Anterior cingulate cortex (tissue), 58 donors: Measurements from ENCODE around the gene CREM.
A peak's percentile ranks its signal among the peaks of the same experiment; 100 is the strongest.
"Not testable (repeated sequence)": the region's sequence is repeated elsewhere in the genome, so short reads cannot be mapped to it uniquely, and the experiment has no call there.

Experiments used
- DNase-seq, 58 donors: peaks; one replicate each; lab custom pipeline; 2025; lab: John Stamatoyannopoulos, UW

The CREM gene

DNA sequence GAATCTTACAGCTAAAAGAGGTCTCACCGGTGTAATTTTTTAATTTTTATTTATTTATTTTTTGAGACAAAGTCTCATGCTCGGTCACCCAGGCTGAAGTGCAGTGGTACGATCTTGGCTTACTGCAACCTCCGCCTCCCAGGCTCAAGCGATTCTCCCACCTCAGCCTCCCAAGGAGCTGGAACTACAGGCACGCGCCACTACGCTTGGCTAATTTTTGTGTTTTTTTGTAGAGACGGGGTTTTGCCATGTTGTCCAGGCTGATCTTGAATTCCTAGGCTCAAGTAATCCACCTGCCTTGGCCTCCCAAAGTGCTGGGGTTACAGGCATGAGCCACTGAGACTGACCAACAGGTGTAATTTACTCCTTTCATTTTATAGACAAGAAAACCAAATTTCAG lies 90.3 kb downstream of the CREM start:
- DNase-seq, result not testable (repeated sequence)

DNA sequence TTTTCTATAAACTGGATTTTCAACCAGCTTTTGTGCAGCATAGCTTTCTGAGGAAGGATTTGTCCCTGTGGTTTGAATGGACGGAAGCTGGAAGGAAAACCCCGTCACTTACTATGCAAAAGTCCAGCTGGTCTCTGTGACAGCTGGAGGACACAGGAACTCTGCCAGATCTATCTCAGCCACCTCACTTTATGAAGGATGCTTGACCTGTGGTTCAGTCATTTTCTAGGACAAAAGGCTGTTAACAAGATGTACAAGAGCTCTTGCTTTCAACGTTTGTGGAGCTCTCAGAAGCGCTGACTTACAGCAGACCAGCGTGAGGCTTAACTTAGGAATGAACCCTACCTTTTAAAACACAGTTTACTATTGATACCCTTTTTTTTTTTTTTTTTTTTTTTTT lies 90.8 kb downstream of the CREM start:
- peak in 7 of 58 donors; percentile 6 to 36 (median 22) for DNase-seq

DNA sequence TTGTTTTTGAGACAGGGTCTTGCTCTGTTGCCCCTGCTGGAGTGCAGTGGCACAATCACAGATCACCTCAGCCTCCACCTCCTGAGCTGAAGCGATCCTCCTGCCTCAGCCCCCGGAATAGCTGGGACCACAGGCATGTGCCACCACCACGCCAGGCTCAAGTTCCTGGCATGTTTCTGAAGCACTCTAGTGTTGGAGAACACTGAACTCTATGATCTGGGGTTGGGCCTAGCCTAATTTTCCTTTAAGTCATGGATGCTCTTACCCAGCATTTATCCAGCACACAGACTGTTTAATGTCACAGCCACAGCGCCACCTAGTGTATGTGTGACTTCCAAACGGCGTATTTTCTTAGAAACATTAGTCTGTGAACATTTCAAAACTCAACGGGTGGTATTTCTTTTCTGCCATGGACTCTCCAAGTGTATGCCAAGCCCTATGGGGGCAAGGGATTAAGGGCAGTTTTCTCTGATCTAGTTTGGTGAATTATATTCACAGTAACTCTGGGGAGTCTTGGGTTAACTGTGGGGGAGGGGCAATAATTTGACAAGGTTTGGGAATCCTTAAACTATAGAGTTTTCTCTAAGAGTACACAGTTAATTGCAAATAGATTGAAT lies 91.8 kb downstream of the CREM start:
- DNase-seq, result peak in 49 of 58 donors; percentile 15 to 86 (median 58)

DNA sequence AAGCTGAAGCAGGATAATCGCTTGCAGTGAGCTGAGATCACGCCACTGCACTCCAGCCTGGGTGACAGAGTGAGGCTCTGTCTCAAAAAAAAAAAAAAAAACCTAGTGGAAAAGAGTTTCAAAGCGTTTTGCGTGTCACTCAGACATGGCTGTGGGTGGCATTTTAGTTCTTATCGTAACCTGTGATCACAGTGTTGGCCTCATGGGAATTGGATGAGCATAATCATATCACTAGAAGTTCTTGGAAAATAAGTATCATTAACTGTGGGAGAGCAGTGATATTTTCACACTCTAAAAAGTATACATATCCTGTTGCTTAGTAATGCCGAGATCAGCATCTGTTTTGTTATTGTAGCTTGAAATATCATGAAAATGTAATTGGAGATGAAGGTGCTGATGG lies 92.6 kb downstream of the CREM start:
- no peak for DNase-seq

DNA sequence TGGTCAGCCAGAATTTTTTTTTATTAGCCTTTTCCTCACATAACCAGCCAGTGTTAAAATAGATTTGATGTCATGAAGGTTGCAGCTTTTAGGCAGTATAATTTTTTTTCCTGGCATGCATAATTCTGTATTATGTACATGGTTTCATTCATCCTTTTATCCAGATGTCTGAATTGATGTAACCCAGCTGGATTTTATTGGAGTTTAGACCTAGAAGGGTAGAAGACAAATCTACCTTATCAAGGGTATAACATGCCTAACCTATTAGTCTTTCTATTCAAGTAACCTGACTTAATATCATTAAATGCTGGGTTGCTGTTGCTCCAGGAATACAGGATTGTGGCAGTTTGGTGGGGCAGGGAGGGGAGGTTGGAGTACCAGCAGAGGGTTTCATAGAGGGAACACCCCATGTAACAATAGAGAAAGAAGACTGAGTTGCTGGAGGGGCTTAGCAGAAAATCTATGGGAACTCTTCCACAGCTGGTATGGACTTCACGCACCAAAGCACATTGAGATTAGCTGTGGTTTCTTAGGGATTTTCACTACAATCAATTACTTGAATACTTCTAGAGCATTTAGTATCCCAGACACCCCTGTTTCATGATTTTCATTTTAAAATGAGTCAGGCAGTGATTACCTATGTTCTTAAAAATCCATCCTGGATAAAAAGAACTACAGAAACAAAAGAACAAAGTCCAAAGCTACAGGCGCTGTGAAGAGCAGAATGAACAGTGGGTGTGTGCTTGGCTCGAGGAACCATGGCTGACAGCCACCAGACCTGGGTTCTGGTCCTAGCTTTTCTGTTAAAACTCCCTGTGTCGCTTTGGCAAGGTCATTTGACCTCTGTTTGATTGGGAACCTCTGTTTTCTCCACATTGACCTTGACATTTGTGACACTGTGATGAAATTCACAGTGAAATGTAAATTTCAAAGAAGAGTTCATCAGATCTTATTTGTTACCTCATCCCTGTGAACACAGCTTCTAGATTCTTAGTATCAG lies 93.5 kb downstream of the CREM start:
- no peak for DNase-seq

DNA sequence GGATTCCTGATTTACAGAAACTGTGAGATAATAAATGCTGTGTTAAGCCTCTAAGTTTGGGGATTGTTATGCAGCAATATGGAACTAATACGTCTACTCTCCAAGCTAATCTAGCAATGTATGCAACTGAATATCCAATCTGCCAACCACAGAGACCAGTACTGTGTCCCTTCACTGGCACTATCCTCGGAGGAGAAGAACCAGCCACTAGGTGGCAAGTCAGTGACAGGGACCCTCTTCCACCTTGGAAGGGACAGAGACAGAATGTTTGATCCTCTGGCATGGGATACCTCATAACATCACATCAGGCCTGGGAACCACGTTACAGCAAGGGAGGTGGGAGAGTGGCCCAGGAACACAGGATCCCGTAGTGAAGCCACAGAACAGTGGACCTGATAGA lies 96.4 kb downstream of the CREM start:
- DNase-seq, result no peak

DNA sequence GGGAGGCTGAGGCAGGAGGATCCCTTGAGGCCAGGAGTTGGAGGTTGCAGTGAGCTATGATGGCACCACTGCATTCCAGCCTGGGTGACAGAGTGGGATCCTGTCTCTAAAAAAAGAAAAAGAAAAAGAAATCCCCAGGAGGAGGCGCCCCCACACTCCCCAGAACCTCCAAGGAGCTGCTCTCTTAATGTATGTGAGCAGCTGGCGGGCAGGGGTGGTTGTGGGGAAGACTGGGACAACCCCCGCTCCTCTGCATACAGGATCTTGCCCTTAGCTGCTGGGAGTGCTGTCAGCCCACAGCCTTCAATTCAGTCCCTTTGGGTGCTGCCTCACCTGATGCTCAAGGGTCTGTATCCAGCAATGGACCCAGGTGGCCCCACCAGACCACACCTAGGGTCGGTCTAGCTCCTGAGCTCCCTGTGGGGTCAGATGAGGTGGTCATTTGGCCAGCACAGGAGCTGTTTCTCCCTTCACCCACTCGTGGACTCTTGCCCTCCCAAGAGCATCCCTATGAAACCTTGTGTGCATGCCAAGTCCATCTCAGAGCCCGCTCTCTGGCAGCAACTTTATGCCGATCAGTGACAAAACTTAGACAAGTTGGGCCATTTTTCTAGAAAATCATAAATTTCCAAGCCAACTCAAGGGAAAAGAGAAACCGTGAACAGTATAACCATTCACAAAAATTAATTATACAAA lies 97.5 kb downstream of the CREM start:
- DNase-seq, result no peak

DNA sequence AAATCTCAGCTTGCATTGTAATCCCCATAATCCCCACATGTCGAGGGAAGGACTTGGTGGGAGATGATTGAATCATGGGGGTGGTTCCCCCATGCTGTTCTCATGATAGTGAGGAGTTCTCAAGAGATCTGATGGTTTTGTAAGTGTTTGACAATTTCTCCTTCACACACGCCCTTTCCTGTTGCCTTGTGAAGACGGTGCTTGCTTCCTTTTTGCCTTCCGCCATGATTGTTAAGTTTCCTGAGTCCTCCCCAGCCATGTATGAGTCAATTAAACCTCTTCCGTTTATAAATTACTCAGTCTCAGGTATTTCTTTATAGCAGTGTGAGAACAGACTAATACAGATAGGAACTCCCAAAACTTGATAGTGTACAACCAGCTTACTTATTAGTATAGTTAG lies 98.6 kb downstream of the CREM start:
- DNase-seq, result no peak

DNA sequence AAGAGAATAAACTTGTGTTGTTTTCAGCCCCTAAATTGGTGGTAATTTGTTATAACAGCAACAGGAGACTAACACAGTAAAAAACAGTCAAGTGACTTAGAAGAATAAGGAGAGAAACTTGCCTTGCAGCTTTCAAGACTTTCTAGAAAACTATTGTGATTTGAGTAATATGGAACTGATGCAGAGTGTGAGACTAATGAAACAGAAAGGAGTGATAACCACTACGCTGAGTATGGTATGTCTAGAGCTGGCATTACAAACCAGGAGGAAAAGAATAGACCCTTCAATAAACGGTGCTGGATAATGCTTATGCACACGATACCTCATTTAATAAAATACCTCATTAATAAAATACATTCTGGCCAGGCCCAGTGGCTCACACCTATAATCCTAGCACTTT lies 99.9 kb downstream of the CREM start:
- no peak for DNase-seq

DNA sequence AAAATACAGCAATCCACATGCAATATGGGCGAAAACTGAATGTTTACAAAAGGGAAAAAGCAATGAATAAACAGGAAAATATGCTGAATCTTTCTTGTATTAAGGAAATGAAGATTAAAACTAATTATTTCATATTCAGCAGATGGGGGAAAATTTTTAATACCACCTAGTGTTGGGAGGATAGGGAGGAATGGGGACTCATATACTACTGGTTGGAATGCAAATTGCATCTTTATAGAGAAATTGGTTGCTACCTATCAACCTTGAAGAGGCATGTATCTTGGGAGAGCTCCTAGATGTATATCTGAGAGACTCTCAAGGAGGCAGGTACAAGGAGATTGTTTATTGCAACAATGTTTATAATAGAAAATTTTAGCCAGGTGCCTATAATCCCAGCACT lies 101.4 kb downstream of the CREM start:
- no peak for DNase-seq

DNA sequence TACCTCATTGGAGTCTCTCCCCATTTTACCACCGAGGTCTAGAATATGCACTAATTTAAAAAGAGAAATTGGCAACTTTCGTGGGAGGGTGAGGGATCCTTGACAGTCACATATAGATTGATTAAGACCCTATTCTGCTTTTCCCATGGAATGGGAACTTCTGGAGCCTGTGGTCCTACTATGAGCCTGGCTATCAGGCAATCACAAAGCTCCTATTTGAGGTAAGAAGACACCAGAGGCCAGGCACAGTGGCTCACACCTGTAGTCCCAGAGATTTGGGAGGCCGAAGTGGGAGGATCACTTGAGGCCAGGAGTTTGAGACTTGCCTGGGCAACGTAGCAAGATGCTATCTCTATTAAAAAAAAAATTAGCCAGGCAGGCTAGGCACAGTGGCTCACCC lies 105.0 kb downstream of the CREM start:
- no peak for DNase-seq

DNA sequence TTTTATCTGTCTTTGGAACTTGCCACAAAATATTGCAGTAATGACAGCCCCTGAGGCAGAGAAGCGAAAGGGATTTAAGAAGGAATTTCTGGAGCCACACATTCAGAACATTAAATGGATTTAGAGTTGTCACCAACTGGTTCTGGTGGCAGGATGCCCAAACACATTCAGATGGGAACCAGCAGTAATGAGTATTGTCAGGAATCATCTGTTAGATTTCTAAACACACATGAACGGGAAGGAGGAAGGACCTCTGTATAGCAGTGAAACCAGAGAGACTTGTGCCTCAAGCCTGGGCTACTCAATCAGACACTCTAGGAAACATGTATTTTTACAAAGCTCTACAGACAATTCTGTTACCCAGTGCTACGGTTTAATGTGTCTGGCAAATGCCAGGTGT lies 105.9 kb downstream of the CREM start:
- peak in 8 of 58 donors; percentile 5 to 35 (median 14) for DNase-seq

DNA sequence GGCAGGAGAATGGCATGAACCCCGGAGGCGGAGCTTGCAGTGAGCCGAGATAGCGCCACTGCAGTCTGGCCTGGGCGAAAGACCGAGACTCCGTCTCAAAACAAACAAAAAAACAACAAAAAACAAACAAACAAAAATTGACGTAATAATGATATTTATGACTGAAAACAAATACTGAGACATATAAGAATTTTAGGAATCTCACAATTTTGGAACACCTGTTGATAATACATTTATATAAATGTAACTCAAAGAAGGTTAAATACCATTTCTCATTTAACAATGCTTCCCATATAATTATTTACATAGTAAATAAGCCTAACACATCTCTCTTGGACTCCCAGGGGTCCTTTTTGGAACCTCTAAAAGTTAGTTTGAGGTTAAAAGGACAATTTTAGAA lies 107.4 kb downstream of the CREM start:
- DNase-seq, result no peak

DNA sequence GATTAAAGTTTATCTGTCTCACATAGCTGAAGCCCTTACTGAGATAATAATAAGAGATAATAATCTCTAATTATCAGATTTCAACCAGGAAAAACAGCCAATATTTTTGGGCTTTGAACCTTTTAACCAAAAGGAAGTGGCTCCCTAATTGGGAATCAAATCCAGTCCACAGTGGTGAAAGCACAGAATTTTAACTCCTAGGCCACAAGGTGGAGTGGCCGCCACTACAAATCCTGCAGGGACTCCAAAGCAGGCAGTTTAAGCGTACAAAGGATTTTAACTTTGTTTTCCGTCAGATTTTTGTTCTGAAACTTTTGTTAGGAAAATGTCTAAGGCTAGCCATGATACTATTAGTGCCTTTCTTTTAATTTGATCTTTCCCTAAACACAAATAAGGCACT lies 110.1 kb downstream of the CREM start:
- no peak for DNase-seq

DNA sequence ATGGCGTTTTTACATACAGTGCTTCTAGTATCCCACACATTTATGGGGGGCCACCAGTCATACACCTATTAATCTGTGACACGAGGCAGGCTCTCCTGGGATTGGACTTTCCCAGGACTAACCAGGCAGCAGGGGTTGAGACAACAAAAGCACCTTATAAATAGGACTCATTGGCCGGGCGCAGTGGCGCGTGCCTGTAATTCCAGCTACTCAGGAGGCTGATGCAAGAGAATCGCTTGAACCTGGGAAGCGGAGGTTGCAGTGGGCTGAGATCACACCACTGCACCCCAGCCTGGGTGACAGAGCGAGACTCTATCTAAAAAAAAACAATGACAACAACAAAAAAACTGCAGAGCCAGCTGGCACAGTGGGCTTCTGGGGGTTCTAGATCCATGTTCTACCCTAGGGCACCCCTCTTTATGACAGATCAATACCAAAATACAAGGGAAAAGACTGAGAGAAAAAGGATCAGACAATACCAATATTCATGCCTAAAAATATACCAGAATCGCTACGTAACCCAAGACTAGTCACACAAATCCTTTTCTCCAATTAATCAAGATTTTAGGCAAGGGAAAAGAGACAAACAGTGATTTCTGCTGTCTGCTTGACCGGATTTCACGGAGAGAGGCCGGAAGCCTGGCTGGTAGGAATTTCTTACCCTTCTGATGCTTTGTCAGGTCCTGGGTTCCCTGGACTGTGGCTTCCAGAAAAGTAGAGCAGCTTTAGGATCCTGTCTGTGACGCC lies 111.3 kb downstream of the CREM start:
- DNase-seq, result no peak

DNA sequence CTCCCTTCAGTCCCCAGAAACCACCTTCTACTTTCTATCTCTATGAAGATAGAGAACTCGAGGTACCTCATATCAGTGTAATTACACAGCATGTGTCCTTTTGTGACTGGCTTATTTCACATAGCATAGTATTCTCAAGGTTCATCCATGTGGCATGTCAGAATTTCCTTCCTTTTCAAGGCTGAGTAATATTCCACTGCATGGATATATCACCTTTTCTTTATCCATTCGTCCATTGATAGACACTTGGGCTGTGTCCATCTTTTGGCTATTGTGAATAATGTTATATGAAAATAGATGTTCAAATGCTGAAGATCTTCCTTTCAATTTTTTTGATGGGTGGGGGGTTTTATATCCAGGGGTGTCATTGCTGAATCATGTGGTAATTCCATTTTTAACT lies 117.9 kb downstream of the CREM start:
- no peak for DNase-seq

DNA sequence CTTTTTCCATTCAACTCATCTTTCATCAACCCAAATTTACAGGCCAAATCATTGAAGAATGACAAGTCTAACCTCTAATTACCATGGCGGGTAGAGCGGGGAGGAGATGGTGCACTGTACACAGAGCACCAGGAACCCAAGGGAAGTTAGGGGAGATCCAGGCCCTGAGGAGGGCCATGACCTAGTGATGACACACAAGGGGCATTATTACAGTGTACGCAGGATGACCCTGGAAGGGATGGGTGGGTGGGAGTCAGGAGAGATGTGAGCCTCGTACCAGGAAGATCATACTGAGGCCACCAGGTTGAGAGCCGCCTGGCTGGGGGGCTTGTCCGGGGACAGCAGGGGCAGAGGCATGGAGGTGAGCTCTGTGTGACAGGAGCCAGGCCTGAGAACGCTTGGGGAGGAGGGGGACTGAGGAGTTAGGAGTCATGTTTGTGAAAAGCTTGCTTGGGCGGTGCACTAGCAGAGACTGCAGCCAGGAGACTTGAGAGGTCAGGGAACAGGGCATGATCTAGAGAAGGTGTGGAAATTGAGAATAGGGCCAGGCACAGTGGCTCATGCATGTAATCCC lies 120.2 kb downstream of the CREM start:
- DNase-seq, result no peak

DNA sequence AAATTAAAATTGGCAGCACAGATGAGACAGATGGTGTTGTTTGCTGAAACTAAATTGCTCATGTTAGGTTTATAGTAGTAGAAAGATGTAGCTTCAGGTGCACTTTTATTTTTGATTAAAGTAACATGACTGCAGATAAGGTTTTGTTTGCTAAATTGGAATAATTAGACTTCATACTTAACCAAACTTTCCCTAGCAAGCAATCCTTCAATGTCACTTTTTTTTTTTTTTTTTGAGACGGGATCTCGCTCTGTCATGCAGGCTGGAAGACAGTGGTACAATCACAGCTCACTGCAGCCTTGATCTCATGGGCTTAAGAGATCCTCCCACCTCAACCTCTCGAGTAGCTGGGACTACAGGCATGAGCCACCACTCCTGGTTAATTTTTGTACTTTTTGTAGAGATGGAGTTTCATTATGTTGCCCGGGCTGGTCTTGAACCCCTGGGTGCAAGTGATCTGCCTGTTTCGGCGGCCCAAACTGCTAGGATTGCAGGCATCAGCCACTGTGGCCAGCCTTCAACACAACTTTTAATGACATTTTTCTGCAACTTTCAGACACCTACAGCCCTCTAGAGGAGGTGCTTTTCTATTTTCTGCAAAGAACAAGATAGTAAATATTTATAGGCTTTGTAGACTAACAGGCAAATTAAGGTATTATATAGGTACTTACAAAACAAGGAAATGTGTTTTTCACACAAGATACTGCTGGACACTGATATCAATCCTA lies 124.9 kb downstream of the CREM start:
- DNase-seq, result no peak
